Vagina (tissue), 2 donors: ENCODE measurements around the gene AJUBA. TPM values are rescaled to one million over a fixed set of nuclear protein-coding genes. Genes with fewer than 3 reads are reported as not detected.

Experiments used
- DNase-seq, 2 donors: peaks; one replicate each; pipeline ENCODE4 v3.0.0-alpha.2; 2017; ENCODE audit errors: extremely low spot score in 2 of 2
- H3K27ac ChIP-seq: fragments of 200-600 bp; sonication (generic); one replicate; pipeline ENCODE4 v1.5.1; 2019
- H3K27me3 ChIP-seq: fragments of 200-600 bp; sonication (generic); one replicate; pipeline ENCODE4 v1.5.1; 2019
- H3K36me3 ChIP-seq, 2 donors: fragments of 200-600 bp; sonication (generic); one replicate each; pipeline ENCODE4 v1.5.1; 2017 to 2019
- H3K4me1 ChIP-seq: fragments of 200-600 bp; sonication (generic); one replicate; pipeline ENCODE4 v1.5.1; 2019
- H3K4me3 ChIP-seq, 2 donors: fragments of 200-600 bp; sonication (generic); 1 replicate in 1 of 2; 2 replicates in 1 of 2; pipeline ENCODE4 v1.5.1; 2016 to 2019
- H3K9me3 ChIP-seq: fragments of 200-600 bp; sonication (generic); one replicate; pipeline ENCODE4 v1.5.1; 2019
- CTCF ChIP-seq, 3 experiments: fragments of 450-650 bp in 2 of 3; fragments of 200-600 bp in 1 of 3; sonication (generic) in 1 of 3; IDR thresholded peaks; one replicate each; pipeline ENCODE4 v1.5.1; 2017 to 2019; ENCODE audit warnings: antibody characterized with exemption in 3 of 3, mild to moderate bottlenecking in 2 of 3, moderate library complexity in 2 of 3
- POLR2A ChIP-seq, 2 donors: fragments of 450-650 bp; IDR thresholded peaks; one replicate each; pipeline ENCODE4 v1.6.1; 2017; ENCODE audit warnings: antibody characterized with exemption in 2 of 2, mild to moderate bottlenecking in 2 of 2, moderate library complexity in 2 of 2
- POLR2AphosphoS5 ChIP-seq, 2 donors: sonication (generic); formaldehyde crosslinking; IDR thresholded peaks; one replicate each; pipeline ENCODE4 v1.9.0; 2017; ENCODE audit warnings: antibody characterized with exemption in 2 of 2, mild to moderate bottlenecking in 2 of 2, low read depth in 1 of 2; ENCODE audit not compliant: insufficient read depth in 1 of 2
- intact Hi-C: fragments of 100-400 bp; cut with DNase I; formaldehyde crosslinking; loops from one replicate; pipeline ENCODE4 v1.15.1; 2023
- total RNA-seq: library from RNA; depleted of rRNA; stranded (reverse); fragments of >200 nt; gene quantifications from one replicate; pipeline ENCODE4 v1.2.3, GENCODE V29; 2016

AJUBA gene
- total RNA-seq, 1 donor from 2014 or later: 21.9 TPM

GRCh38 chr14:23023795-23024152 is 41.4 kb upstream of the AJUBA start:
- Histone ChIP-seq H3K4me1 (peaks cover 4% of the 10 kb centered on the region), H3K36me3 (peaks cover 0 to 16% of the 10 kb centered on the region in 2 donors), H3K4me3 (no peak overlapping the region), H3K9me3 (no peaks in the 10 kb centered on the region), H3K27me3 (no peaks in the 10 kb centered on the region), H3K27ac (no peak overlapping the region)
- DNase-seq: no peak
- intact Hi-C loops: no loop called here
- TF ChIP-seq POLR2AphosphoS5 (IDR thresholded peaks at IDR 0.05; ENCODE audit: insufficient read depth in 1 of 2, low read depth in 1 of 2) (no peak), POLR2A (IDR thresholded peaks at IDR 0.05) (no peak), CTCF (IDR thresholded peaks at IDR 0.05) (no peak)

- Histone ChIP-seq H3K27ac (no peak overlapping the region), H3K4me3 (no peak overlapping the region), H3K9me3 (no peaks in the 10 kb centered on the region), H3K27me3 (no peaks in the 10 kb centered on the region), H3K4me1 (no peaks in the 10 kb centered on the region), H3K36me3 (peaks cover 0 to 16% of the 10 kb centered on the region in 2 donors)
- intact Hi-C loops: no loop called here
- no peak for TF ChIP-seq POLR2A (IDR thresholded peaks at IDR 0.05)
- no peak for TF ChIP-seq CTCF (IDR thresholded peaks at IDR 0.05)
- TF ChIP-seq POLR2AphosphoS5 (IDR thresholded peaks at IDR 0.05; ENCODE audit: insufficient read depth in 1 of 2, low read depth in 1 of 2): no peak
- DNase-seq: no peak
These were observed 40.9 kb upstream of the AJUBA start for GRCh38 chr14:23023022-23023794.

- intact Hi-C loops: no loop called here
- no peak overlapping the region for H3K4me3 ChIP-seq
- H3K9me3 ChIP-seq: no peaks in the 10 kb centered on the region
- H3K4me1 ChIP-seq: no peaks in the 10 kb centered on the region
- peaks cover 0 to 16% of the 10 kb centered on the region in 2 donors for H3K36me3 ChIP-seq
- H3K27me3 ChIP-seq: no peaks in the 10 kb centered on the region
- DNase-seq: no peak
- no peak overlapping the region for H3K27ac ChIP-seq
- TF ChIP-seq POLR2A (IDR thresholded peaks at IDR 0.05) (no peak), CTCF (IDR thresholded peaks at IDR 0.05) (no peak), POLR2AphosphoS5 (IDR thresholded peaks at IDR 0.05; ENCODE audit: insufficient read depth in 1 of 2, low read depth in 1 of 2) (no peak)
These were observed 39.6 kb upstream of the AJUBA start for GRCh38 chr14:23021889-23022442.

- no peaks in the 10 kb centered on the region for H3K4me1 ChIP-seq
- no peaks in the 10 kb centered on the region for H3K27me3 ChIP-seq
- H3K27ac ChIP-seq: no peak overlapping the region
- TF ChIP-seq POLR2A (IDR thresholded peaks at IDR 0.05) (no peak), POLR2AphosphoS5 (IDR thresholded peaks at IDR 0.05; ENCODE audit: insufficient read depth in 1 of 2, low read depth in 1 of 2) (no peak), CTCF (IDR thresholded peaks at IDR 0.05) (no peak)
- intact Hi-C loops: no loop called here
- H3K4me3 ChIP-seq: no peak overlapping the region
- no peaks in the 10 kb centered on the region for H3K9me3 ChIP-seq
- H3K36me3 ChIP-seq: peaks cover 0 to 16% of the 10 kb centered on the region in 2 donors
- no peak for DNase-seq
These were observed 39.1 kb upstream of the AJUBA start for GRCh38 chr14:23021434-23021833.
